GM12873 (cell line): Measurements from ENCODE around the gene SEL1L3.

Experiments used
- CTCF ChIP-seq: IDR thresholded peaks from 2 replicates; pipeline ENCODE4 v1.5.1; 2012; ENCODE audit warnings: low read depth, mild to moderate bottlenecking, moderate library complexity, low read length, control low read depth; ENCODE audit not compliant: insufficient read depth; ENCODE audit errors: missing control alignments

SEL1L3 gene

GRCh38 chr4:25755911-25756310 is 106.9 kb downstream of the SEL1L3 start:
- no peak for TF ChIP-seq CTCF

GRCh38 chr4:25753239-25753638 is 109.5 kb downstream of the SEL1L3 start:
- TF ChIP-seq CTCF: no peak

GRCh38 chr4:25750874-25751273 is 111.9 kb downstream of the SEL1L3 start:
- no peak for TF ChIP-seq CTCF

- TF ChIP-seq CTCF: no peak
Observed at GRCh38 chr4:25749150-25749794, 113.5 kb downstream of the SEL1L3 start.

- TF ChIP-seq CTCF: no peak
Observed at GRCh38 chr4:25743971-25744370, 118.8 kb downstream of the SEL1L3 start.

- TF ChIP-seq CTCF: no peak
Observed at GRCh38 chr4:25729564-25729963, 133.2 kb downstream of the SEL1L3 start.

GRCh38 chr4:25728886-25729285 is 133.9 kb downstream of the SEL1L3 start:
- no peak for TF ChIP-seq CTCF
